Measurements from ENCODE around the gene ADGRB3.
"Not testable (repeated sequence)": the region's sequence is repeated elsewhere in the genome, so short reads cannot be mapped to it uniquely, and the experiment has no call there.

Gene ADGRB3

GRCh38 chr6:68743099-68743498 lies 108.0 kb downstream of the ADGRB3 start:
- no peak for DNase-seq

- DNase-seq: not testable (repeated sequence)
These were observed 109.3 kb downstream of the ADGRB3 start for GRCh38 chr6:68744376-68744775.

GRCh38 chr6:68746376-68746775 lies 111.3 kb downstream of the ADGRB3 start:
- no peak for DNase-seq

- no peak for DNase-seq
These were observed 112.2 kb downstream of the ADGRB3 start for GRCh38 chr6:68747110-68747790.

GRCh38 chr6:68747832-68748231 lies 112.8 kb downstream of the ADGRB3 start:
- not testable (repeated sequence) for DNase-seq

- DNase-seq: no peak
These were observed 119.7 kb downstream of the ADGRB3 start for GRCh38 chr6:68754681-68755213.

GRCh38 chr6:68756454-68757375 lies 121.6 kb downstream of the ADGRB3 start:
- no peak for DNase-seq

GRCh38 chr6:68757821-68758220 lies 122.7 kb downstream of the ADGRB3 start:
- DNase-seq: no peak

GRCh38 chr6:68758559-68758958 lies 123.5 kb downstream of the ADGRB3 start:
- no peak for DNase-seq

- no peak for DNase-seq
These were observed 125.4 kb downstream of the ADGRB3 start for GRCh38 chr6:68760485-68760884.

GRCh38 chr6:68760941-68761676 lies 126.0 kb downstream of the ADGRB3 start:
- DNase-seq: no peak

- DNase-seq: no peak
These were observed 126.9 kb downstream of the ADGRB3 start for GRCh38 chr6:68761985-68762384.

- DNase-seq: no peak
These were observed 136.3 kb downstream of the ADGRB3 start for GRCh38 chr6:68771426-68771825.

GRCh38 chr6:68774843-68775242 lies 139.8 kb downstream of the ADGRB3 start:
- no peak for DNase-seq

- DNase-seq: no peak
These were observed 141.3 kb downstream of the ADGRB3 start for GRCh38 chr6:68776354-68776753.

GRCh38 chr6:68777956-68778355 lies 142.9 kb downstream of the ADGRB3 start:
- no peak for DNase-seq

GRCh38 chr6:68778356-68779020 lies 143.4 kb downstream of the ADGRB3 start:
- no peak for DNase-seq

GRCh38 chr6:68779366-68779765 lies 144.3 kb downstream of the ADGRB3 start:
- DNase-seq: no peak

- DNase-seq: not testable (repeated sequence)
These were observed 155.0 kb downstream of the ADGRB3 start for GRCh38 chr6:68790128-68790527.

- not testable (repeated sequence) for DNase-seq
These were observed 179.9 kb downstream of the ADGRB3 start for GRCh38 chr6:68814976-68815375.

GRCh38 chr6:68826501-68826900 lies 191.4 kb downstream of the ADGRB3 start:
- no peak for DNase-seq

- no peak for DNase-seq
These were observed 199.5 kb downstream of the ADGRB3 start for GRCh38 chr6:68834551-68834950.

GRCh38 chr6:68838571-68838970 lies 203.5 kb downstream of the ADGRB3 start:
- DNase-seq: no peak

Measured in activated T-cell treated with anti-CD3 and anti-CD28 coated beads for 4 hours (primary cell).